ENCODE measurements around the gene PLSCR3.
"Not testable (repeated sequence)": the region's sequence is repeated elsewhere in the genome, so short reads cannot be mapped to it uniquely, and the experiment has no call there.

PLSCR3 gene

DNA sequence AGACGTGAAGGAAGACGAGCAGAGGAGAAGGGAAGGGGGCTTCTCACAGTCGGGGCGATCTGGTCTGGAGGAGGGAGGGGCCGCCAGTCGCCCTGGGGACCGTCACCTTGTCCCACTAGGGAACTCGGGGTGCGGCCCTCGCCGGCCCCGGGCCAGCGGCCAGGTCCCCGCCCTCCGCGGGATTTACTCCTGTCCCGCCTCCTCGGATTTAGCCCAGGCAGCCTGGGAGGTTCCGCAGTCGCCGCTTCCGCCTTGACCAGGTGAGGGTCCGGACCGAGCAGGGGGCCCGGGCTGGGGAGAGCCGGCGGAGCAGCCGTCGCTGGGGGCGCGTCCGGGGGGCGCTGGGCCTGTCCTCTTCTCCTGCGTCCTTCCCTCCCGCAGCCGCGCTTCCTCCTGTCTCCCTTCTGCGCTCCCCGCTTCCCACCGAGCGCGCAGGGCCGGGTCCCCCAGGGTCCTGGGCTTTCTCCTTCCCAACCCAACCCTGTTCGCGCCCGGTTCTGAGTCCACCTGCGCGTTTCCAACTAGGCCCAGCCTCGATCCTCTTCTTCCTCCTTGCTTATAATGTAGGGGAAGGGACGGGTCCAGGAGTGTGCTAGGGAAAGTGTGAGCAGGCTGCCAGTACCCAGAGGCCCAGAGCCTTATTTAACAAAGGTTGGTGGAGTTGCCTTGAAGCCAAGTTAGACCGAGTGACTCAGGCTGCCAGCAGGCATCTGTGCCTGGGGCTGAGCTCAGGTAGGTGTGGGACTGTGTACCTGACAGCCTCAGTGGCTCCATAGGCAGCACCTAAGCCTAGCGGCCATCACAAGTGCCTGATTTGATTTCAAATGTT is 13.3 kb downstream of the PLSCR3 start, which contains the start of gene TNK1:
TNK1 (plus strand) TSS at position 235 of the 829 bp plus-strand sequence. CDS start 1,838 bp downstream, outside the sequence.
- TF ChIP-seq, protein P1, sequence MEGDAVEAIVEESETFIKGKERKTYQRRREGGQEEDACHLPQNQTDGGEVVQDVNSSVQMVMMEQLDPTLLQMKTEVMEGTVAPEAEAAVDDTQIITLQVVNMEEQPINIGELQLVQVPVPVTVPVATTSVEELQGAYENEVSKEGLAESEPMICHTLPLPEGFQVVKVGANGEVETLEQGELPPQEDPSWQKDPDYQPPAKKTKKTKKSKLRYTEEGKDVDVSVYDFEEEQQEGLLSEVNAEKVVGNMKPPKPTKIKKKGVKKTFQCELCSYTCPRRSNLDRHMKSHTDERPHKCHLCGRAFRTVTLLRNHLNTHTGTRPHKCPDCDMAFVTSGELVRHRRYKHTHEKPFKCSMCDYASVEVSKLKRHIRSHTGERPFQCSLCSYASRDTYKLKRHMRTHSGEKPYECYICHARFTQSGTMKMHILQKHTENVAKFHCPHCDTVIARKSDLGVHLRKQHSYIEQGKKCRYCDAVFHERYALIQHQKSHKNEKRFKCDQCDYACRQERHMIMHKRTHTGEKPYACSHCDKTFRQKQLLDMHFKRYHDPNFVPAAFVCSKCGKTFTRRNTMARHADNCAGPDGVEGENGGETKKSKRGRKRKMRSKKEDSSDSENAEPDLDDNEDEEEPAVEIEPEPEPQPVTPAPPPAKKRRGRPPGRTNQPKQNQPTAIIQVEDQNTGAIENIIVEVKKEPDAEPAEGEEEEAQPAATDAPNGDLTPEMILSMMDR (IDR thresholded peaks at IDR 0.05; ENCODE audit: borderline replicate concordance, insufficient read depth, low read depth, low read length) = no peak
- H3K4me3 ChIP-seq (ENCODE audit: low read depth, low read length) = no peak within 1 kb of the TSS

DNA sequence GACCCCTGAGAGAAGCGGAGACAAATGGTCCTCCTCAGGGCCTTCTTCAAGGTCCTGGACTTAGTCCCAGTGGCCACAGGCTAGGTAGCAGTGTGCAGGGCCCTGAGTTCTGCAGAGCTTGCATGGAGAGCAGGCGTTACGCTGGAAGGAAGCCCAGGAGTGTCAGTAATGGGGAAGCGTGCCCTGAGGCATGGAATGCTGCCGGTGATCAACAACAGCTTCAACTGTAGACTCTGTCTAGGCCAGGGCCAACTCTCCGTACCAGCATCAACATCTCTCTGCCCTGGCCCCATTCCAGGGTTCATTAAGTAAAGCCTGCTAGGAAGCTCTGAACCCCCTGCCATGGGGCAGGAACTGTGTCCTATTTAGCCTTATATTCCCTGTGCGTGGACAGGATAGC is 14.0 kb downstream of the PLSCR3 start:
- TF ChIP-seq, protein P1 (IDR thresholded peaks at IDR 0.05; ENCODE audit: borderline replicate concordance, insufficient read depth, low read depth, low read length) = no peak
- H3K4me3 ChIP-seq (ENCODE audit: low read depth, low read length) = no peak overlapping the region

DNA sequence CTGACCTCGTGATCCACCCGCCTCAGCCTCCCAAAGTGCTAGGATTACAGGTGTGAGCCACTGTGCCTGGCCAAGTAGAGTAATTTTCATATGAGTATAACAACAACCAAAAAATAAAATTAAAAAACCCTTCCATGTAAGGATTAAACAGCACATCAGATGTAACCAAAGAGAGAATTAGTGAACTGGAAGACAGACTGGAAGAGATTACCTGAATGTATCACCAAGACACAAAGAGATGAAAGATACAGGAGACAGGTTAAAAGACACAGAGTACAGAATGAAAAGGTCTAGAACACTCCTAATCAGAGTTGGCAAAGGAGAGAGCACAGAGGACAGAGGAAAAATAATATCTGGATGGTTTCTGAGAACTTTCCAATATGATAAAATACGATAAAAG is 15.2 kb downstream of the PLSCR3 start:
- TF ChIP-seq, protein P1 (IDR thresholded peaks at IDR 0.05; ENCODE audit: borderline replicate concordance, insufficient read depth, low read depth, low read length) = no peak
- H3K4me3 ChIP-seq (ENCODE audit: low read depth, low read length) = no peak overlapping the region

DNA sequence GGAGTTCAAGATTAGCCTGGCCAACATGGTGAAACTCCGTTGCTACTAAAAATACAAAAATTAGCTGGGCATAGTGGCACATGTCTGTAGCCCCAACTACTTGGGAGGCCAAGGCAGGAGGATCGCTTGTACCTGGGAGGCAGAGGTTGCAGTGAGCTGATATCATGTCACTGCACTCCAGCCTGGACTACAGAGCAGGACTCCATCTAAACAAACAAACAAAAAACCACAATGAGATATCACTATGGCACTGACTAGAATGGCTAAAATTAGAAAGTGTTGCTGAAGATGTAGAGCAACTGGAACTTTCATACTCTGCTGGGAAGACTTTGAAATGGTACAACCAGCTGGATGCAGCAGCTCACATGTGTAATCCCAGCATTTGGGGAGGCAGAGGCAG is 20.0 kb downstream of the PLSCR3 start:
- TF ChIP-seq, protein P1 (IDR thresholded peaks at IDR 0.05; ENCODE audit: borderline replicate concordance, insufficient read depth, low read depth, low read length) = no peak

DNA sequence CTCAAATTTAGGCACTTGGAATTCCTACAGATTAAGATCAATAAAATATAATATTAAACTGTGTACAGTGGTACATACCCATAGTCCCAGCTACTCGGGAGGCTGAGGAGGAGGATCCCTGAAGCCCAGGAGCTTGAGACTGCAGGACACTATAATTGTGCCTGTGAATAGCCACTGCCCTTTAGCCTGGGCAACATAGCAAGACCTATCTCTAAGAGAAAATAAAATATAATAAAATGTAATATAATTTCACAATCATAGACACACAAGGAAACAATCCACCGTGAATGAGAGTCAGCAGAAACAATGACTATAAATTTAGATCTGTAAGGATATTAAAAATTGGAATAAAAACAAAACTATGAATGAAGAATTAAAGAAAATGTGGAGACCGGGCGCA is 23.5 kb downstream of the PLSCR3 start:
- TF ChIP-seq, protein P1 (IDR thresholded peaks at IDR 0.05; ENCODE audit: borderline replicate concordance, insufficient read depth, low read depth, low read length) = no peak
- H3K4me3 ChIP-seq (ENCODE audit: low read depth, low read length) = no peak overlapping the region

More for the DNA sequence above, 20.0 kb downstream of the PLSCR3 start:
- no peak overlapping the region for H3K4me3 ChIP-seq (ENCODE audit: low read depth, low read length)

DNA sequence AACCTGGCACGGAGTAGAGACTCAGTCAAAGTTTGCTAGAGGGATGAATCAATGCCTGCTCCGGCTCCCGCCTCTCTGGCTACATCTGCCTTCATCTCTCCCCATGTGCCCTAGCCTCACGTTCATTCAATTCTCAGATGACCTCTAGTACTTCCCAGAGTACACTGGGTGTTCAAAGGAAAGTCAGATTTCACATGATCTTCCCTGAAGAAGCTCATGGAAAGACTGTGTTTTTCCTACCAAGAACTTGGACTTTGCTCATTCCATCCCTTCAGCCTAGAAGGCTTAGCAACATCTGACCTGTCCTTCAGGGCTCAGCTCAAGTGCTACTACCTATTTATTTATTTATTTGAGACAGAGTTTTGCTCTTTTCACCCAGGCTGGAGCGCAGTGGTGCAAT is 24.5 kb downstream of the PLSCR3 start:
- TF ChIP-seq, protein P1 (IDR thresholded peaks at IDR 0.05; ENCODE audit: borderline replicate concordance, insufficient read depth, low read depth, low read length) = no peak
- no peak overlapping the region for H3K4me3 ChIP-seq (ENCODE audit: low read depth, low read length)

DNA sequence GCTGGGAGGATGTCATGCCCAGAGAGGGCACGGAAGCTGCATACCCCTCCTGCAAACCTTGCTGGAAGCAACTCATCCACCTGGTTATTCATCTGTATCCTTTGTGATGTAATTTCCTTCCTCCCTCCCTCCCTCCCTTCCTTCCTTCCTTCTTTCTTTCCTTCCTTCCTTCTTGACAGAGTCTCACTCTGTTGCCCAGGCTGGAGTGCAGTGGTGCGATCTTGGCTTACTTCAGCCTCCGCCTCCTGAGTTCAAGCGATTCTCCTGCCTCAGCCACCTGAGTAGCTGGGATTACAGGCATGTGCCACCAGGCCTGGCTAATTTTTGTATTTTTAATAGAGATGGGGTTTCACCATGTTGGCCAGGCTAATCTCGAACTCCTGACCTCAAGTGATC is 25.7 kb downstream of the PLSCR3 start:
- not testable (repeated sequence) for H3K4me3 ChIP-seq (ENCODE audit: low read depth, low read length)
